Upper lobe of left lung (tissue), 6 donors: ENCODE measurements around the gene TMEM52. TPM values are rescaled to one million over a fixed set of nuclear protein-coding genes. Genes with fewer than 3 reads are reported as not detected.

Source experiments
- ATAC-seq, 2 donors: fragments of 200-7000 bp; cut with Tn5 transposase; one replicate each; pipeline ENCODE4 v1.9.1; 2022; ENCODE audit warnings: mild to moderate bottlenecking in 2 of 2, moderate library complexity in 2 of 2; ENCODE audit not compliant: low FRiP score in 2 of 2
- DNase-seq, 2 donors: peaks; one replicate each; pipeline ENCODE4 v3.0.0-alpha.2; 2019 to 2020
- H3K27ac ChIP-seq, 4 donors: fragments of 200-600 bp; sonication (generic); one replicate each; pipeline ENCODE4 v1.5.1; 2016 to 2019
- H3K27me3 ChIP-seq, 4 donors: fragments of 200-600 bp; sonication (generic); one replicate each; pipeline ENCODE4 v1.5.1; 2017 to 2019
- H3K36me3 ChIP-seq, 4 donors: fragments of 200-600 bp; sonication (generic); one replicate each; pipeline ENCODE4 v1.5.1; 2016 to 2019
- H3K4me1 ChIP-seq, 4 donors: fragments of 200-600 bp; sonication (generic); one replicate each; pipeline ENCODE4 v1.5.1; 2018 to 2019
- H3K4me3 ChIP-seq, 4 donors: fragments of 200-600 bp; sonication (generic); one replicate each; pipeline ENCODE4 v1.5.1; 2017 to 2019; ENCODE audit warnings: mild to moderate bottlenecking in 2 of 4, moderate library complexity in 1 of 4
- H3K9me3 ChIP-seq, 4 donors: fragments of 200-600 bp; sonication (generic); one replicate each; pipeline ENCODE4 v1.5.1; 2018 to 2019
- CTCF ChIP-seq, 6 experiments: fragments of 450-650 bp in 4 of 6; fragments of 200-600 bp in 2 of 6; sonication (generic) in 2 of 6; IDR thresholded peaks; one replicate each; pipeline ENCODE4 v1.5.1; 2016 to 2019; ENCODE audit warnings: antibody characterized with exemption in 6 of 6
- EP300 ChIP-seq, 4 donors: sonication (generic); formaldehyde crosslinking; IDR thresholded peaks; one replicate each; pipeline ENCODE4 v1.5.1; 2017; ENCODE audit warnings: antibody characterized with exemption in 4 of 4, control low read depth in 2 of 4
- POLR2A ChIP-seq, 4 donors: fragments of 450-650 bp; IDR thresholded peaks; one replicate each; pipeline ENCODE4 v1.5.1; 2016 to 2017; ENCODE audit warnings: antibody characterized with exemption in 4 of 4, mild to moderate bottlenecking in 2 of 4
- POLR2AphosphoS5 ChIP-seq, 2 donors: sonication (generic); formaldehyde crosslinking; IDR thresholded peaks; one replicate each; pipeline ENCODE4 v1.5.1; 2017; ENCODE audit warnings: antibody characterized with exemption in 2 of 2
- WGBS, 2 donors: methylation state at CpG; one replicate each; pipeline ENCODE4 v1.1.5; 2017 to 2018; 5-methylcytosine and 5-hydroxymethylcytosine counted together
- total RNA-seq, 6 donors: library from RNA; depleted of rRNA in 4 of 6; stranded (reverse); fragments of >200 nt in 4 of 6; gene quantifications; one replicate each; pipeline versions ENCODE4 v1.1.0 to v1.2.1, GENCODE V29; 2016 to 2021
- donor health status: DM: no; HTN: no; CAD: no; lungs with moderate emphysema.
- donor health status: DM: no; HTN: yes; CAD: no; lungs with severe emphysema.

TMEM52 gene
- total RNA-seq, 6 donors from 2014 or later: 0.59 to 3.8 (median 2.7) TPM; not detected in 1

GRCh38 chr1:1960480-1961196 is 41.6 kb upstream of the TMEM52 start:
- ATAC-seq: no peak
- H3K27ac ChIP-seq: peak overlapping the region in 1 of 4 donors; percentile 1
- H3K36me3 ChIP-seq: no peaks in the 10 kb centered on the region
- H3K9me3 ChIP-seq: no peaks in the 10 kb centered on the region
- DNase-seq: no peak
- no peaks in the 10 kb centered on the region for H3K27me3 ChIP-seq
- H3K4me1 ChIP-seq: peaks cover 5 to 13% (median 7%) of the 10 kb centered on the region in 4 donors
- 45% methylated on average over 17 of the region's 17 CpGs for WGBS, 2 donors
- H3K4me3 ChIP-seq: no peak overlapping the region
- TF ChIP-seq POLR2AphosphoS5 (IDR thresholded peaks at IDR 0.05): no peak
- TF ChIP-seq CTCF (IDR thresholded peaks at IDR 0.05): no peak

GRCh38 chr1:1959840-1960479 is 40.9 kb upstream of the TMEM52 start:
- H3K27ac ChIP-seq: peak overlapping the region in 1 of 4 donors; percentile 1
- TF ChIP-seq POLR2A (IDR thresholded peaks at IDR 0.05) (no peak), EP300 (IDR thresholded peaks at IDR 0.05) (no peak), POLR2AphosphoS5 (IDR thresholded peaks at IDR 0.05) (peak; percentile 11 to 32), CTCF (IDR thresholded peaks at IDR 0.05) (peak; percentile 51 to 88 (median 80))
- 3 to 63% methylated on average over 2 to 22 of the region's 23 CpGs for WGBS, 2 donors
- ATAC-seq (peak; percentile 71 to 83), DNase-seq (peak; percentile 81 to 96)
- H3K27me3 ChIP-seq: no peaks in the 10 kb centered on the region
- no peaks in the 10 kb centered on the region for H3K9me3 ChIP-seq
- H3K4me1 ChIP-seq: peaks cover 5 to 13% (median 7%) of the 10 kb centered on the region in 4 donors
- H3K36me3 ChIP-seq: no peaks in the 10 kb centered on the region
- no peak overlapping the region for H3K4me3 ChIP-seq

GRCh38 chr1:1959459-1959839 is 40.4 kb upstream of the TMEM52 start:
- Histone ChIP-seq H3K9me3 (no peaks in the 10 kb centered on the region), H3K4me1 (peaks cover 5 to 13% (median 7%) of the 10 kb centered on the region in 4 donors), H3K27me3 (no peaks in the 10 kb centered on the region), H3K4me3 (no peak overlapping the region), H3K27ac (no peak overlapping the region), H3K36me3 (no peaks in the 10 kb centered on the region)
- DNase-seq: peak in 1 of 2 donors; percentile 58
- 71 to 78% methylated on average over 9 to 12 of the region's 12 CpGs for WGBS, 2 donors
- ATAC-seq: no peak
- no peak for TF ChIP-seq EP300 (IDR thresholded peaks at IDR 0.05)
- TF ChIP-seq CTCF (IDR thresholded peaks at IDR 0.05): no peak
- no peak for TF ChIP-seq POLR2AphosphoS5 (IDR thresholded peaks at IDR 0.05)
- TF ChIP-seq POLR2A (IDR thresholded peaks at IDR 0.05): no peak

- H3K4me1 ChIP-seq: peaks cover 5 to 13% (median 7%) of the 10 kb centered on the region in 4 donors
- 79 to 86% methylated on average over 15 to 26 of the region's 29 CpGs for WGBS, 2 donors
- ATAC-seq (no peak), DNase-seq (peak in 1 of 2 donors; percentile 49)
- H3K27me3 ChIP-seq: no peaks in the 10 kb centered on the region
- TF ChIP-seq EP300 (IDR thresholded peaks at IDR 0.05): no peak
- TF ChIP-seq POLR2AphosphoS5 (IDR thresholded peaks at IDR 0.05): no peak
- no peak for TF ChIP-seq CTCF (IDR thresholded peaks at IDR 0.05)
- TF ChIP-seq POLR2A (IDR thresholded peaks at IDR 0.05): no peak
- H3K4me3 ChIP-seq: no peak overlapping the region
- H3K9me3 ChIP-seq: no peaks in the 10 kb centered on the region
- H3K27ac ChIP-seq: no peak overlapping the region
- H3K36me3 ChIP-seq: no peaks in the 10 kb centered on the region
Measured at GRCh38 chr1:1958071-1958541, 39.0 kb upstream of the TMEM52 start.
